HL-60 (cell line): ENCODE results near the gene GORASP2.

Experiments used
- DNase-seq, 2 experiments: peaks; one replicate each; pipeline ENCODE4 v3.0.0-alpha.2; 2010 to 2020; ENCODE audit warnings: low read depth in 1 of 2, low spot score in 1 of 2
- H3K27ac ChIP-seq: fragments of 250-450 bp; sonication (Bioruptor Pico); replicated peaks from 2 replicates; pipeline ENCODE4 v1.5.1; 2020; ENCODE audit warnings: mild to moderate bottlenecking, moderate library complexity
- H3K27me3 ChIP-seq: fragments of 250-450 bp; sonication (Bioruptor Pico); 2 replicates; pipeline ENCODE4 v1.5.1; 2021; ENCODE audit warnings: mild to moderate bottlenecking, moderate library complexity; ENCODE audit not compliant: insufficient read depth, poor library complexity, severe bottlenecking
- H3K4me3 ChIP-seq: replicated peaks from 2 replicates; pipeline ENCODE4 v1.5.1; 2011; ENCODE audit warnings: mild to moderate bottlenecking, control low read depth, low read length; ENCODE audit not compliant: insufficient read depth
- GABPA ChIP-seq: IDR thresholded peaks from 2 replicates; pipeline ENCODE4 v1.6.1; 2012; ENCODE audit warnings: low read depth
- POLR2AphosphoS5 ChIP-seq: IDR thresholded peaks from 2 replicates; pipeline ENCODE4 v1.6.1; 2012; ENCODE audit warnings: low read depth
- SPI1 ChIP-seq: IDR thresholded peaks from 2 replicates; pipeline ENCODE4 v1.6.1; 2012; ENCODE audit warnings: low read depth, mild to moderate bottlenecking, borderline replicate concordance
- TF ChIP-seq, protein P1 (sequence below): IDR thresholded peaks from one replicate; pipeline ENCODE4 v1.5.1; 2011; ENCODE audit warnings: low read length, control low read depth, inconsistent platforms; ENCODE audit not compliant: insufficient read depth
- TF ChIP-seq, protein P2 (sequence below): IDR thresholded peaks from 2 replicates; pipeline ENCODE4 v1.6.1; 2012; ENCODE audit warnings: low read depth; ENCODE audit not compliant: insufficient replicate concordance

GORASP2 gene

DNA sequence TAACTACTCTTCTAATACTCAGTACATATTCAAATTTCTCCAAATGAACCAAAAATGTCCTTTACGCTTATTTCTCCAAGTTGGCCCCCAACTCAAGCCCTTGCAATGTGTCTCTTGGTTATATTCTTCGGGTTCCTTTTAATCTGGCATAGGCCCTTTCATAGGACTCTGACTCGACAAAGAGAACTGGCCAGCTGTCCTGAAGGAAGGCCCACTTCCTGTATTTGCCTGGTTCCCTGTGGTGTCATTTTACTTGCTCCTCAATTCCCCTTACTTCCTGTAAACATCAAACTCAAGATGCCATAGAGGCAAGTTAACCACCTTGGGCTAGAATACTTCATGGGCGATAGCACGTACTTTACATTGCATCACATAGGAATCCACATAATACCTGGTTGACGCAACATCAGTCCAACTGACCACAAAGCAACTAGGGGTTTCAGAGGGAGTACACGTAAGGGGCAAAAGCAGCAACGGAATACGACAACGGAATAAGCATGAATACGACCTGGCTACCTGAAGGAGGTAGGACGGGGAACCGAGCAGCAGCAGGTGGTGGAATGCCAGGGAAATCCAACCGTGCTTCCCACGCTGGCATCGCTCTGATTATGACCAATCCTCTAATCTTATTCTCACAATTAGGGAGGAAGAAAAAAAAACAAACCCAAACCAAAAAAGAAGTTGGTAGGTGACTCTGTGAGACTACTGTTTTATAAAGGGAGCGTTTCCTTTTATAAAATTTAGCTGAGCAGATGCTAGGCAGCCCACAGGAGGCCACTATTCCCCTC, 823 bp upstream of the GORASP2 start:
- no peaks in the 10 kb centered on the region for H3K27me3 ChIP-seq
- H3K27ac ChIP-seq, result peak overlapping the region; percentile 77
- TF ChIP-seq SPI1 (peak; percentile 95), POLR2AphosphoS5 (peak; percentile 41)
- TF ChIP-seq, protein P1, sequence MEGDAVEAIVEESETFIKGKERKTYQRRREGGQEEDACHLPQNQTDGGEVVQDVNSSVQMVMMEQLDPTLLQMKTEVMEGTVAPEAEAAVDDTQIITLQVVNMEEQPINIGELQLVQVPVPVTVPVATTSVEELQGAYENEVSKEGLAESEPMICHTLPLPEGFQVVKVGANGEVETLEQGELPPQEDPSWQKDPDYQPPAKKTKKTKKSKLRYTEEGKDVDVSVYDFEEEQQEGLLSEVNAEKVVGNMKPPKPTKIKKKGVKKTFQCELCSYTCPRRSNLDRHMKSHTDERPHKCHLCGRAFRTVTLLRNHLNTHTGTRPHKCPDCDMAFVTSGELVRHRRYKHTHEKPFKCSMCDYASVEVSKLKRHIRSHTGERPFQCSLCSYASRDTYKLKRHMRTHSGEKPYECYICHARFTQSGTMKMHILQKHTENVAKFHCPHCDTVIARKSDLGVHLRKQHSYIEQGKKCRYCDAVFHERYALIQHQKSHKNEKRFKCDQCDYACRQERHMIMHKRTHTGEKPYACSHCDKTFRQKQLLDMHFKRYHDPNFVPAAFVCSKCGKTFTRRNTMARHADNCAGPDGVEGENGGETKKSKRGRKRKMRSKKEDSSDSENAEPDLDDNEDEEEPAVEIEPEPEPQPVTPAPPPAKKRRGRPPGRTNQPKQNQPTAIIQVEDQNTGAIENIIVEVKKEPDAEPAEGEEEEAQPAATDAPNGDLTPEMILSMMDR, result no peak
- DNase-seq, result peak; percentile 62 to 69
- peak overlapping the region; percentile 94 for H3K4me3 ChIP-seq

DNA sequence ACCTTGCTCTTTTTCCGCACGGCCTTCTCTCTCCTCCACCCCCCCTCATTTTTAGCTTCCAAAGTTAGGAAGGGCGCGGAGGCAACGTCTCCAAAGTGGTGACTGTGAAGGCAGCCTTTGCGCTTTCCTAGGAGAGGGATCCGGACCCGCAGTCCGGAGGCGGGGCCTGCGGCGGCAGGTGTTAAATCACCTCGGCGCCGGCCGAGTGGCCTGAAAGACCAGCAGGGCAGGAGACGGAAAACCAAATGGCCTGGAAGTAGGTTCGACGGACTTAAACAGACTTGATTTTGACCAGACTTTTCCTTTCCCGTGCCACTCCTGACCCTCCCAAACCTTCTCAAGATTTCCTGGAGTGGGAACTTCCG, 615 bp downstream of the GORASP2 start:
- TF ChIP-seq, protein P1, result no peak
- TF ChIP-seq SPI1 (no peak), GABPA (no peak), POLR2AphosphoS5 (no peak)
- TF ChIP-seq, protein P2, sequence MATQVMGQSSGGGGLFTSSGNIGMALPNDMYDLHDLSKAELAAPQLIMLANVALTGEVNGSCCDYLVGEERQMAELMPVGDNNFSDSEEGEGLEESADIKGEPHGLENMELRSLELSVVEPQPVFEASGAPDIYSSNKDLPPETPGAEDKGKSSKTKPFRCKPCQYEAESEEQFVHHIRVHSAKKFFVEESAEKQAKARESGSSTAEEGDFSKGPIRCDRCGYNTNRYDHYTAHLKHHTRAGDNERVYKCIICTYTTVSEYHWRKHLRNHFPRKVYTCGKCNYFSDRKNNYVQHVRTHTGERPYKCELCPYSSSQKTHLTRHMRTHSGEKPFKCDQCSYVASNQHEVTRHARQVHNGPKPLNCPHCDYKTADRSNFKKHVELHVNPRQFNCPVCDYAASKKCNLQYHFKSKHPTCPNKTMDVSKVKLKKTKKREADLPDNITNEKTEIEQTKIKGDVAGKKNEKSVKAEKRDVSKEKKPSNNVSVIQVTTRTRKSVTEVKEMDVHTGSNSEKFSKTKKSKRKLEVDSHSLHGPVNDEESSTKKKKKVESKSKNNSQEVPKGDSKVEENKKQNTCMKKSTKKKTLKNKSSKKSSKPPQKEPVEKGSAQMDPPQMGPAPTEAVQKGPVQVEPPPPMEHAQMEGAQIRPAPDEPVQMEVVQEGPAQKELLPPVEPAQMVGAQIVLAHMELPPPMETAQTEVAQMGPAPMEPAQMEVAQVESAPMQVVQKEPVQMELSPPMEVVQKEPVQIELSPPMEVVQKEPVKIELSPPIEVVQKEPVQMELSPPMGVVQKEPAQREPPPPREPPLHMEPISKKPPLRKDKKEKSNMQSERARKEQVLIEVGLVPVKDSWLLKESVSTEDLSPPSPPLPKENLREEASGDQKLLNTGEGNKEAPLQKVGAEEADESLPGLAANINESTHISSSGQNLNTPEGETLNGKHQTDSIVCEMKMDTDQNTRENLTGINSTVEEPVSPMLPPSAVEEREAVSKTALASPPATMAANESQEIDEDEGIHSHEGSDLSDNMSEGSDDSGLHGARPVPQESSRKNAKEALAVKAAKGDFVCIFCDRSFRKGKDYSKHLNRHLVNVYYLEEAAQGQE, result no peak
- DNase-seq, result peak in 1 of 2 experiments; percentile 19
- Histone ChIP-seq H3K27ac (peak overlapping the region; percentile 80), H3K4me3 (peak overlapping the region; percentile 94), H3K27me3 (no peaks in the 10 kb centered on the region)

DNA sequence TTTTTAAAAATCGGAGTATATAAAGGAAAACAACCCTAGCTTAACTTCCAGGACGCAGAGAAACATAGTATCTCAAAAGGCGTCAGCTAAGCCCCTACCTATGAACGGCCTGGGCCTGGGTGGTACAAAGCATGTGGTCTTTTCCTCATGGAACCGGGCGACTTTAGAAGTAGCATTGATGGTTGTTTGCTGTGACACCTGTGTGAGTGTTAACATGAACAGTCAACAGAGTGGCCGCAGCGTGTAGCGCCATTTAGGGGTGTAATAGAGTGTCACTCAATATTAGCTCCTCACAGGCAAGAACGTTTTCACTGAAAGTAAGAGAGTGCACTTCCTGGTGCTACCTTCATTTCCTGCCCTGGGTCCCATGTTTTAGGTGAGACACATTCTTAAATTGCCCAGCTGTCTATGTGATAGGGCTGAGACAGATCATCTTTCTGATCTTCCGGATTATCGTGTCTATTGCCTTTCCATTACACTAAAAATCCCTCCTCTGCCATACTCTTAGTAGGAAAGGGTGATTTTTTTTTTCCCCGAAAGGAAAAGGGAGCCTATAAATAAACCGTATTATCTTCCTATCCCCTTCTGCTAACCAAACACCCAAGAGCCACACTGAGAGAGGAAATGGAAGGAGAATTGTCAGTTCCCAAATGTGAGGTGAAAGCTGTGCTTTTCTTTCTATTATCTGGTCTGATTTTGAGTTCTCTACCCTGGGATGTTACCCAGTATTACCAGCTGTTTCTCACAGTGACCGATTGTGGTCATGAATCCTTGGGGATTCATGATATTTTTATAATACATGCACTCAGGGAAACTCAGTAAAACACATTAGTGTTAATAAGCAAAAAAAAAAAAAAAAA, 1.3 kb downstream of the GORASP2 start:
- TF ChIP-seq, protein P1, result no peak
- peak; percentile 90 for TF ChIP-seq GABPA
- no peaks in the 10 kb centered on the region for H3K27me3 ChIP-seq
- peak overlapping the region; percentile 80 for H3K27ac ChIP-seq
- peak overlapping the region; percentile 94 for H3K4me3 ChIP-seq
- DNase-seq, result peak in 1 of 2 experiments; percentile 41

DNA sequence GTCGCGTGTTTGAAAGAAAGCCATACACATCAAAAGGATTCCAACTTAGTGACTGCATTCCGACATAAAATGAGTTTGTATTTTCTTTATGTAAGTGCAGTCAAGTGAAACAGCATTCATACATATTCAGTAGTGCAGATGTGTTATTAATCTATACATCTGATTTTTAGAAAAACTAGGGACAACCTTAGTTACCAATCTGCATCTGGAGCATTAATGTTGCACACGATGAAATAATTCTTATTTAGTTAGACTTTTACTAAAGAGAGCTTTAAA, 1.9 kb downstream of the GORASP2 start:
- Histone ChIP-seq H3K4me3 (peak overlapping the region; percentile 94; the same call in 1 of the 2 replicates), H3K27me3 (no peaks in the 10 kb centered on the region), H3K27ac (no peak overlapping the region; the same call in 1 of the 2 replicates)
- no peak for TF ChIP-seq SPI1
- TF ChIP-seq, protein P1, result no peak
- no peak for TF ChIP-seq GABPA
- no peak for TF ChIP-seq POLR2AphosphoS5
- TF ChIP-seq, protein P2, result no peak
- DNase-seq, result no peak
